Ascending aorta (tissue), 2 donors: ENCODE measurements around the gene ZMIZ1. TPM values are rescaled to one million over a fixed set of nuclear protein-coding genes. Genes with fewer than 3 reads are reported as not detected.

ENCODE experiments used
- DNase-seq, 2 donors: peaks; one replicate each; pipeline ENCODE4 v3.0.0-alpha.2; 2019; ENCODE audit warnings: low spot score in 2 of 2
- H3K27ac ChIP-seq, 2 donors: fragments of 200-600 bp; sonication (generic); one replicate each; pipeline ENCODE4 v1.5.1; 2016 to 2017; ENCODE audit warnings: mild to moderate bottlenecking in 1 of 2
- H3K27me3 ChIP-seq: fragments of 200-600 bp; sonication (generic); one replicate; pipeline ENCODE4 v1.5.1; 2017
- H3K36me3 ChIP-seq, 2 donors: fragments of 200-600 bp; sonication (generic); one replicate each; pipeline ENCODE4 v1.5.1; 2016
- H3K4me1 ChIP-seq, 2 donors: fragments of 200-600 bp; sonication (generic); one replicate each; pipeline ENCODE4 v1.5.1; 2016 to 2017; ENCODE audit warnings: mild to moderate bottlenecking in 1 of 2
- H3K4me3 ChIP-seq, 2 donors: fragments of 200-600 bp; sonication (generic); one replicate each; pipeline ENCODE4 v1.5.1; 2016 to 2017; ENCODE audit warnings: mild to moderate bottlenecking in 1 of 2
- H3K9me3 ChIP-seq, 2 donors: fragments of 200-600 bp; sonication (generic); one replicate each; pipeline ENCODE4 v1.5.1; 2016
- intact Hi-C: fragments of 100-400 bp; cut with DNase I; formaldehyde crosslinking; loops from one replicate; pipeline ENCODE4 v1.15.1; 2023
- total RNA-seq: library from RNA; depleted of rRNA; stranded (reverse); fragments of >200 nt; gene quantifications from one replicate; pipeline ENCODE4 v1.1.0, GENCODE V29; 2016
- TF ChIP-seq, protein P1 (sequence below), 3 experiments: fragments of 200-600 bp in 2 of 3; fragments of 450-650 bp in 1 of 3; sonication (generic) in 2 of 3; IDR thresholded peaks; one replicate each; pipeline ENCODE4 v1.5.1; 2016 to 2019; ENCODE audit warnings: antibody characterized with exemption in 3 of 3, mild to moderate bottlenecking in 1 of 3, moderate library complexity in 1 of 3

Gene ZMIZ1
- total RNA-seq, 1 donor from 2014 or later, result 96.2 TPM

DNA sequence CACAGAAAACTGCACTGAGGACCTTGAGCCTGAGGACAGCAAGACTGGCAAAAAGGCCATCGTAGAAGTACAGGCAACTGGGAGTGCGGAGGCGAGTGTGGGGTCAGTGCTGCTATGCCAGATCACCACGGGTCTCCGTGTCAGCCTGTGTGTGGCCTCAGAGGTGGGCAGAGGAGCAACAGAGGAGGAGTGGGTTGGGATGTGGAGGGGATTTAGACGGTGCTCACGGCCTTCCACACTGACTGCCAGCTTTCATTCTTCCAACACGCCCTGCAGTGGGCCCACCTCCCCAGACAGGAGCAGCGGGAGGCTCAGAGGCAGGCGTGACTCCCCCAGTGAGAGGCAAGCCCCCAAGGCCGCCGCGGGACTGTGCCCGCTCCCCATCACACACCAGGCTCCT lies 17.0 kb upstream of the ZMIZ1 start:
- no peak overlapping the region for H3K27ac ChIP-seq
- peak in 1 of 2 donors; percentile 46 for DNase-seq
- H3K4me1 ChIP-seq, result no peaks in the 10 kb centered on the region
- H3K27me3 ChIP-seq, result no peaks in the 10 kb centered on the region
- TF ChIP-seq, protein P1, sequence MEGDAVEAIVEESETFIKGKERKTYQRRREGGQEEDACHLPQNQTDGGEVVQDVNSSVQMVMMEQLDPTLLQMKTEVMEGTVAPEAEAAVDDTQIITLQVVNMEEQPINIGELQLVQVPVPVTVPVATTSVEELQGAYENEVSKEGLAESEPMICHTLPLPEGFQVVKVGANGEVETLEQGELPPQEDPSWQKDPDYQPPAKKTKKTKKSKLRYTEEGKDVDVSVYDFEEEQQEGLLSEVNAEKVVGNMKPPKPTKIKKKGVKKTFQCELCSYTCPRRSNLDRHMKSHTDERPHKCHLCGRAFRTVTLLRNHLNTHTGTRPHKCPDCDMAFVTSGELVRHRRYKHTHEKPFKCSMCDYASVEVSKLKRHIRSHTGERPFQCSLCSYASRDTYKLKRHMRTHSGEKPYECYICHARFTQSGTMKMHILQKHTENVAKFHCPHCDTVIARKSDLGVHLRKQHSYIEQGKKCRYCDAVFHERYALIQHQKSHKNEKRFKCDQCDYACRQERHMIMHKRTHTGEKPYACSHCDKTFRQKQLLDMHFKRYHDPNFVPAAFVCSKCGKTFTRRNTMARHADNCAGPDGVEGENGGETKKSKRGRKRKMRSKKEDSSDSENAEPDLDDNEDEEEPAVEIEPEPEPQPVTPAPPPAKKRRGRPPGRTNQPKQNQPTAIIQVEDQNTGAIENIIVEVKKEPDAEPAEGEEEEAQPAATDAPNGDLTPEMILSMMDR (IDR thresholded peaks at IDR 0.05), result no peak
- H3K9me3 ChIP-seq, result no peaks in the 10 kb centered on the region
- intact Hi-C loops, result no loop called here
- H3K4me3 ChIP-seq, result no peak overlapping the region
- H3K36me3 ChIP-seq, result no peaks in the 10 kb centered on the region

DNA sequence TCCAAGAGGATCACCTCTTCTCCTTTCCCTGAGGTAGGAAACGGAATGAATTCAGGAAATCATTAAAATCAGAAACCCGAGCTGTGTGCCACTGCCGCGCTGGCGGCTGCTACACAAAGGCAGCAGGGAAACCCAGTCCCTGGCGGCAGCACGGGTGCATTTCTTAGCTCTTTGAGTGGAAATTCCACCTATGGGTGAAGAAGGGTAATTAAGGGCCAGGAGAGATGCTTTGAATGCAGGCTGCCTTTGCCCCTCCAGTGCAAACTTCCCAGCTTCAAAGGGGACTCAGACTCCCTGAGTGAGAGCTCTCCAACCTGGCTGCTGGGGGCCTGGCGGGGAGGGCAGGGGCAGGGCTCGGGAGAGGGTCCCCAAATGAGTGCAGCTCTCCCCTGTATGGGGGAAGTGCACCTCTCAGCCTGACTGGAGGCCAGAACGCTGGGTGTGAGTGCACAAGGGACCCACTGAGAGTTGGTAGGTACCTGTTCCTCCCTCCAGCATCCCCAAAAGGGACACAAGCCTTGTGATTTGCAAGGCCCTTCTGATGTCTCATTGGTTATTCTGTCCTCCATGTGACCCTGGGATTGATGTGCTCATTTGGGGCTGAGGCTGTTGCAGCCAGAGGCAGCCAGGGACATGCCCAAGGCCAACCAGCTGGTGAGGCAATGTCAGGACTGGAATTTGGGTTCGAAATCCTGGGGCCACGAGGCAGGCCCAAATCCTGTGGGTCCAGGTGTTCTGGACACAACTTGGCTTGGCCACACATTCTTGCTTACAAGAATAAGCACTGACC lies 16.3 kb upstream of the ZMIZ1 start:
- no peaks in the 10 kb centered on the region for H3K9me3 ChIP-seq
- TF ChIP-seq, protein P1 (IDR thresholded peaks at IDR 0.05), result no peak
- no peaks in the 10 kb centered on the region for H3K27me3 ChIP-seq
- intact Hi-C loops, result no loop called here
- no peaks in the 10 kb centered on the region for H3K36me3 ChIP-seq
- peak in 1 of 2 donors; percentile 42 for DNase-seq
- no peak overlapping the region for H3K4me3 ChIP-seq
- no peaks in the 10 kb centered on the region for H3K4me1 ChIP-seq
- H3K27ac ChIP-seq, result no peak overlapping the region

DNA sequence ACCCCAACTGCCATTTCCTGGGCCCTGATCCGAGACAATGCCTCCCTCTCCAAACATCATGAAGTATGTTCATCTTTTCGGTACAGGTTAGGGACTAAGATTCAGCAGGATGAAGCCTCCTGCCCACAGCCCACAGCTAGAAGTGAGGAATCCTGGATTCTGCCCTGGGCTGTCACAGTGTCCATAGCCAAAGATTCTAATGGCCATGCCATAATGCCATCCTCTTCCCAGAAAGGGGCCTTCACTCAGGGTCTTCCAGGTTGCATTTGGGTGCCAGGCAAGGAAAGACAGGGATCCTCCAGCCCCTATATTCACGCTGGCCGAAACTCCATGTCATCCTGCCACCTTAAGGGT lies 15.7 kb upstream of the ZMIZ1 start:
- no peaks in the 10 kb centered on the region for H3K27me3 ChIP-seq
- no peaks in the 10 kb centered on the region for H3K36me3 ChIP-seq
- TF ChIP-seq, protein P1 (IDR thresholded peaks at IDR 0.05), result no peak
- no peak overlapping the region for H3K4me3 ChIP-seq
- DNase-seq, result peak in 1 of 2 donors; percentile 43
- no peaks in the 10 kb centered on the region for H3K9me3 ChIP-seq
- no peak overlapping the region for H3K27ac ChIP-seq
- no peaks in the 10 kb centered on the region for H3K4me1 ChIP-seq
- intact Hi-C loops, result no loop called here

DNA sequence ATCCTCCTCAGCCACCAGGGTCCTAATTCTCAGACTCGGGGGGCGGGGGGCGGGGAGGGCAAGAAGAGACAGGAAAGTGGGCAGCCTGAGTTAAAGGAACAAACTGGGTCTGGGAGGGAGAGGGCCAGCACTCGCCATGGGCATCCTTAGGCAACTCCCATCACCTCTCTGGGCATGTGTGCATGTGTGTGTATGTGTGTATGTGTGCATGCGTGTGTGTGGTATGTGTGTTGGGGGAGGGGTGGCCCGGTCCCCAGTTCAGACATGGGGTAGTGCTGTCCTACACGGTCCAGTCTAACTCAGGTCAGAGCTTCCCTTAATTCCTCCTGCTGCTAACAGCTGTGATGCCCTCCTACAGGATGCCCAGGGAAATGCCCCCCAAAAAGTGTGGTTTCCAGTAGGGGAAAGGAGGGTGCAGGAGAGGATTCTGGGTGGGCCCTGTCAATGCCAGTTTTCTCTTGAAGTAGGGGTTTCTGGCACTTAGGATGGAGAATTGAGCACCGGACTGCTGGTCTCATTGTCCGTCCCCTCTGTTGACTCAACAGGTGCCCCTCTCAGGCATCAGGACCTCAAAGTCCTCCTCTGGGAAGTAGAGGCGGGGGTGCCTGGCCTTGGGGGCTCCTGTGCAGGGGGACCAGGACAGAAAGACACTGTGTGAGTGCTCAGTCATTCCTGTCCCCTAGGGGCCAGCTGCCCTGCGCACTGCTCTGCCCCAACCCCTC lies 15.1 kb upstream of the ZMIZ1 start:
- TF ChIP-seq, protein P1 (IDR thresholded peaks at IDR 0.05), result no peak
- peak in 1 of 2 donors; percentile 49 for DNase-seq

DNA sequence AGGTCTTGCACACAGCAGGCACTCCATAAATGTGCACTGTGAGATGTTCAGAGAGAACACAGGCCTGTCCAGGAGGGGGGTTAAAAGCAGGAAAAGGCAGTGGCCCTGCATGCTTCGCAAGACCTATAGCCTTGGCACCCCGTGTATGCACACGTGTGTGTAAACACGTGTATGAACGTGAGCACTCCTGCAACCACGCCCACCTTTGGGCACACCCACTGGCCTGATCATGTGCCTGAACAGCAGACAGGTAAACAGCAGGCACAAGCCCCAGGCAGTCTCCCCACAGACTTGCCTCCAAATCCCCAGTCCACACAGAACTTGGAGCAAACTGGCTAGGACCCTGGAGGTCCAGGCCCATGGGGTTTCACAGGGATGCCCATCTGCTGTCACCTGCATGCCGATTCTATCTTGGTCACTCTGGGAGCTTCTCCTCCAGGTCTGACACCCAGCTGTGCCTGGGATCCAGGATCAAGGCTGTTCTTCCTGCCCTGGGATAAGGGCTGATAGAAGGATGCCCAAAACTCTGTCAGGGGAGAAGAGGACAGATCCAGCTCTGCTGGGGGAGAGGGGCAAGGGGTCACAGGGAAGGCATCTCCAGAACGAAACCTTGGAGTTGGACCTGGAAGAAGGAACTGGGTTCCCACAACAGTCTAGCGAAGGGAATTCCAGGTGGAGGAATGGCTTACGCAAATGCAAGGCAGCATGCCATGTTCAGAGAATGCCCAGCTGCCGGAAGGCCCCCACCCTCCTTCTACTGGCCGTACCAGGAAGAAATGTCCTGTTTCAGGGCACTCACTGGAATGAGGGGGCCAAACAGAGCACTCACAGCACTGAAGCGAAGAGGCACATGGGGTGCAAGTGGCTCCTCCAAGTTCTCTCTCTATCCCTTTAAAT lies 14.3 kb upstream of the ZMIZ1 start:
- intact Hi-C loops, result no loop called here

More for the DNA sequence above, 15.1 kb upstream of the ZMIZ1 start:
- Histone ChIP-seq H3K4me3 (no peak overlapping the region), H3K27ac (no peak overlapping the region), H3K4me1 (no peaks in the 10 kb centered on the region), H3K9me3 (no peaks in the 10 kb centered on the region), H3K27me3 (no peaks in the 10 kb centered on the region), H3K36me3 (no peaks in the 10 kb centered on the region)
- intact Hi-C loops, result no loop called here

More for the DNA sequence above, 14.3 kb upstream of the ZMIZ1 start:
- Histone ChIP-seq H3K36me3 (no peaks in the 10 kb centered on the region), H3K27me3 (no peaks in the 10 kb centered on the region), H3K27ac (no peak overlapping the region), H3K9me3 (no peaks in the 10 kb centered on the region), H3K4me3 (no peak overlapping the region), H3K4me1 (no peaks in the 10 kb centered on the region)
- DNase-seq, result peak in 1 of 2 donors; percentile 47
- TF ChIP-seq, protein P1 (IDR thresholded peaks at IDR 0.05), result no peak
